Measurements from ENCODE around the gene PSMB5. TPM values are rescaled to one million over a fixed set of nuclear protein-coding genes. Genes with fewer than 3 reads are reported as not detected.

The PSMB5 gene
- total RNA-seq, 4 donors from 2014 or later, result 304 to 543 (median 486) TPM

GRCh38 chr14:23024612-23025075 is 10.1 kb downstream of the PSMB5 start:
- Histone ChIP-seq H3K9me3 (no peaks in the 10 kb centered on the region), H3K4me3 (no peak overlapping the region), H3K36me3 (peaks cover 0 to 57% of the 10 kb centered on the region in 2 donors), H3K27me3 (no peaks in the 10 kb centered on the region), H3K4me1 (peaks cover 5 to 11% of the 10 kb centered on the region in 2 donors), H3K27ac (no peak overlapping the region)
- intact Hi-C loops (cut with DNase I; ENCODE audit: low total_unique reads) (no loop called here), in situ Hi-C loops (cut with MboI; ENCODE audit: low sequenced_read_pairs in 4 of 4) (no loop called here)
- ATAC-seq, result no peak
- DNase-seq, result no peak
- TF ChIP-seq POLR2A (IDR thresholded peaks at IDR 0.05) (no peak), CTCF (IDR thresholded peaks at IDR 0.05 in 4 of 5, conservative IDR thresholded peaks at IDR 0.05 in 1 of 5) (no peak)

GRCh38 chr14:23023795-23024152 is 10.9 kb downstream of the PSMB5 start:
- Histone ChIP-seq H3K9me3 (no peaks in the 10 kb centered on the region), H3K4me3 (no peak overlapping the region), H3K27me3 (no peaks in the 10 kb centered on the region), H3K4me1 (peaks cover 5 to 7% of the 10 kb centered on the region in 2 donors), H3K27ac (no peak overlapping the region), H3K36me3 (peaks cover 0 to 48% of the 10 kb centered on the region in 2 donors)
- intact Hi-C loops (cut with DNase I; ENCODE audit: low total_unique reads) (no loop called here), in situ Hi-C loops (cut with MboI; ENCODE audit: low sequenced_read_pairs in 4 of 4) (no loop called here)
- no peak for DNase-seq
- TF ChIP-seq CTCF (IDR thresholded peaks at IDR 0.05 in 4 of 5, conservative IDR thresholded peaks at IDR 0.05 in 1 of 5) (no peak), POLR2A (IDR thresholded peaks at IDR 0.05) (no peak)
- no peak for ATAC-seq

- Histone ChIP-seq H3K4me3 (no peak overlapping the region), H3K4me1 (peaks cover 3 to 5% of the 10 kb centered on the region in 2 donors), H3K27ac (no peak overlapping the region), H3K36me3 (peaks cover 0 to 42% of the 10 kb centered on the region in 2 donors), H3K27me3 (no peaks in the 10 kb centered on the region), H3K9me3 (no peaks in the 10 kb centered on the region)
- ATAC-seq, result no peak
- DNase-seq, result no peak
- intact Hi-C loops (cut with DNase I; ENCODE audit: low total_unique reads) (no loop called here), in situ Hi-C loops (cut with MboI; ENCODE audit: low sequenced_read_pairs in 4 of 4) (no loop called here)
- TF ChIP-seq POLR2A (IDR thresholded peaks at IDR 0.05), result no peak
- no peak for TF ChIP-seq CTCF (IDR thresholded peaks at IDR 0.05 in 4 of 5, conservative IDR thresholded peaks at IDR 0.05 in 1 of 5)
Observed at GRCh38 chr14:23023022-23023794, 11.5 kb downstream of the PSMB5 start.

GRCh38 chr14:23021889-23022442 is 12.7 kb downstream of the PSMB5 start:
- no peak for DNase-seq
- intact Hi-C loops (cut with DNase I; ENCODE audit: low total_unique reads), result no loop called here
- no peak for TF ChIP-seq CTCF (IDR thresholded peaks at IDR 0.05 in 4 of 5, conservative IDR thresholded peaks at IDR 0.05 in 1 of 5)
- TF ChIP-seq POLR2A (IDR thresholded peaks at IDR 0.05), result no peak
- Histone ChIP-seq H3K27ac (no peak overlapping the region), H3K9me3 (no peaks in the 10 kb centered on the region), H3K36me3 (peaks cover 0 to 30% of the 10 kb centered on the region in 2 donors), H3K4me1 (peaks cover 0 to 3% of the 10 kb centered on the region in 2 donors), H3K27me3 (no peaks in the 10 kb centered on the region), H3K4me3 (no peak overlapping the region)
- ATAC-seq, result no peak
- in situ Hi-C loops (cut with MboI; ENCODE audit: low sequenced_read_pairs in 4 of 4), result no loop called here

Measured in gastrocnemius medialis (tissue), 4 donors.